A673 (cell line): ENCODE measurements around the gene GDF10. TPM values are rescaled to one million over a fixed set of nuclear protein-coding genes. Genes with fewer than 3 reads are reported as not detected.

Experiments used
- BruUV-seq: library from RNA; stranded (reverse); fragments of 400-500 nt; replicated peaks from 2 replicates; lab custom pipeline; 2021; lab: Mats Ljungman, UMichigan
- CTCF ChIA-PET: fragments of 300-600 bp; sonication (Branson Sonifier 250); formaldehyde crosslinking; loops from one replicate; lab custom pipeline; 2022; ENCODE audit warnings: antibody characterized with exemption; lab: Charles Lee
- POLR2A ChIA-PET: fragments of 300-600 bp; sonication (Branson Sonifier 250); formaldehyde crosslinking; loops from one replicate; lab custom pipeline; 2022; ENCODE audit warnings: antibody characterized with exemption; ENCODE audit not compliant: low non-redundant PET; lab: Charles Lee
- DNase-seq: peaks from one replicate; pipeline ENCODE4 v3.0.0-alpha.2; 2015; ENCODE audit warnings: low spot score
- H3K27ac ChIP-seq: fragments of 200-600 bp; sonication (generic); 2 replicates; pipeline ENCODE4 v1.5.1; 2016; ENCODE audit warnings: mixed run types, low read depth, mild to moderate bottlenecking, mixed read lengths, antibody characterized with exemption, low read length; ENCODE audit not compliant: poor library complexity, severe bottlenecking
- H3K27me3 ChIP-seq: fragments of 200-600 bp; sonication (generic); replicated peaks from 2 replicates; pipeline ENCODE4 v1.6.1; 2017; ENCODE audit warnings: mixed run types, low read depth, mild to moderate bottlenecking, mixed read lengths, antibody characterized with exemption, low read length; ENCODE audit not compliant: insufficient read depth, poor library complexity
- H3K36me3 ChIP-seq: fragments of 200-600 bp; sonication (generic); 2 replicates; pipeline ENCODE4 v1.6.1; 2016; ENCODE audit warnings: mixed run types, mild to moderate bottlenecking, mixed read lengths, antibody characterized with exemption, low read length; ENCODE audit not compliant: insufficient read depth, poor library complexity, severe bottlenecking
- H3K4me1 ChIP-seq: fragments of 200-600 bp; sonication (generic); 2 replicates; pipeline ENCODE4 v1.6.1; 2017; ENCODE audit warnings: mixed run types, mild to moderate bottlenecking, mixed read lengths, antibody characterized with exemption, low read length; ENCODE audit not compliant: insufficient read depth, poor library complexity, severe bottlenecking
- H3K4me3 ChIP-seq: fragments of 200-600 bp; sonication (generic); 2 replicates; pipeline ENCODE4 v1.5.1; 2016; ENCODE audit warnings: low read depth, mixed run types, mild to moderate bottlenecking, mixed read lengths, low read length; ENCODE audit not compliant: poor library complexity, severe bottlenecking
- H3K9me3 ChIP-seq: fragments of 200-600 bp; sonication (generic); 2 replicates; pipeline ENCODE4 v1.6.1; 2016; ENCODE audit warnings: mixed run types, low read depth, mild to moderate bottlenecking, mixed read lengths, antibody characterized with exemption, low read length; ENCODE audit not compliant: poor library complexity, severe bottlenecking
- EZH2 ChIP-seq: fragments of 200-600 bp; sonication (generic); IDR thresholded peaks from 2 replicates; pipeline ENCODE4 v1.6.1; 2017; ENCODE audit warnings: borderline replicate concordance, low read depth, mild to moderate bottlenecking, mixed read lengths, antibody characterized with exemption, low read length; ENCODE audit not compliant: poor library complexity, severe bottlenecking
- intact Hi-C: fragments of 100-400 bp; cut with micrococcal nuclease; formaldehyde crosslinking; loops from one replicate; pipeline ENCODE4 v1.10.0; 2022; ENCODE audit not compliant: unreplicated experiment
- total RNA-seq: library from RNA; stranded (reverse); gene quantifications from 2 replicates; pipeline ENCODE4 v1.2.3, GENCODE V29; 2021
- TF ChIP-seq, protein P1 (sequence below): fragments of 300-800, 200-600 bp; sonication (generic); conservative IDR thresholded peaks from 2 replicates; pipeline ENCODE4 v1.5.1; 2017; ENCODE audit warnings: low read depth, mild to moderate bottlenecking, antibody characterized with exemption, low read length, moderate library complexity, mixed read lengths

The GDF10 gene
- total RNA-seq, 1 experiment from 2014 or later = 0.45 TPM

DNA sequence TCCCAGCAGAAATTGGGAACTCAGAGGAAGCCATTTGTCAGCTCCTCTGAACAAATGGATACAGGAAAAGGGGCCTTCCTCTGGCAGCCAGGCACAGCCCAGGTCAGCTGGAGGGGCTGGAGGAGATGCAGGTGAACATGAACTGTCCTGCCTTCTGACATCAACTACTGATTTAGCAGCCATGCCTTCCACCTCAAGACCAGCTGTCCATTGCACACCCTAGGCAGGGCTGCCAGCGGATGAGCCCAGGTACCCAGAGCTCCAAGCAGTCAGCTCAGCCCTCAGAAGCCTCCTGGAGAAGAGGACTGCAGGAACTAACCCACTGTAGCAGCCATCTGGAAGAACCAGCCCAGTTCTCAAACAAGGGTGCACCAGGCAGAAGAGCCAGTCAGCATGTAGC lies 44.1 kb upstream of the GDF10 start:
- Histone ChIP-seq H3K4me3 (no peak overlapping the region), H3K27me3 (no peaks in the 10 kb centered on the region), H3K4me1 (no peaks in the 10 kb centered on the region), H3K36me3 (no peaks in the 10 kb centered on the region), H3K9me3 (no peaks in the 10 kb centered on the region), H3K27ac (no peak overlapping the region)
- ChIA-PET CTCF (no interaction called here), POLR2A (no interaction called here)
- intact Hi-C loops = no loop called here
- TF ChIP-seq, protein P1, sequence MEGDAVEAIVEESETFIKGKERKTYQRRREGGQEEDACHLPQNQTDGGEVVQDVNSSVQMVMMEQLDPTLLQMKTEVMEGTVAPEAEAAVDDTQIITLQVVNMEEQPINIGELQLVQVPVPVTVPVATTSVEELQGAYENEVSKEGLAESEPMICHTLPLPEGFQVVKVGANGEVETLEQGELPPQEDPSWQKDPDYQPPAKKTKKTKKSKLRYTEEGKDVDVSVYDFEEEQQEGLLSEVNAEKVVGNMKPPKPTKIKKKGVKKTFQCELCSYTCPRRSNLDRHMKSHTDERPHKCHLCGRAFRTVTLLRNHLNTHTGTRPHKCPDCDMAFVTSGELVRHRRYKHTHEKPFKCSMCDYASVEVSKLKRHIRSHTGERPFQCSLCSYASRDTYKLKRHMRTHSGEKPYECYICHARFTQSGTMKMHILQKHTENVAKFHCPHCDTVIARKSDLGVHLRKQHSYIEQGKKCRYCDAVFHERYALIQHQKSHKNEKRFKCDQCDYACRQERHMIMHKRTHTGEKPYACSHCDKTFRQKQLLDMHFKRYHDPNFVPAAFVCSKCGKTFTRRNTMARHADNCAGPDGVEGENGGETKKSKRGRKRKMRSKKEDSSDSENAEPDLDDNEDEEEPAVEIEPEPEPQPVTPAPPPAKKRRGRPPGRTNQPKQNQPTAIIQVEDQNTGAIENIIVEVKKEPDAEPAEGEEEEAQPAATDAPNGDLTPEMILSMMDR = no peak
- no peak for TF ChIP-seq EZH2
- DNase-seq = no peak
- BruUV-seq = no TSS peak

GRCh38 chr10:47256751-47257336 lies 43.2 kb upstream of the GDF10 start:
- intact Hi-C loops = no loop called here
- no peak for DNase-seq
- Histone ChIP-seq H3K36me3 (no peaks in the 10 kb centered on the region), H3K4me3 (no peak overlapping the region), H3K27me3 (no peaks in the 10 kb centered on the region), H3K4me1 (no peaks in the 10 kb centered on the region), H3K27ac (no peak overlapping the region), H3K9me3 (no peaks in the 10 kb centered on the region)
- TF ChIP-seq, protein P1 = no peak
- TF ChIP-seq EZH2 = no peak
- CTCF ChIA-PET = no interaction called here
- POLR2A ChIA-PET = no interaction called here
- no TSS peak for BruUV-seq

DNA sequence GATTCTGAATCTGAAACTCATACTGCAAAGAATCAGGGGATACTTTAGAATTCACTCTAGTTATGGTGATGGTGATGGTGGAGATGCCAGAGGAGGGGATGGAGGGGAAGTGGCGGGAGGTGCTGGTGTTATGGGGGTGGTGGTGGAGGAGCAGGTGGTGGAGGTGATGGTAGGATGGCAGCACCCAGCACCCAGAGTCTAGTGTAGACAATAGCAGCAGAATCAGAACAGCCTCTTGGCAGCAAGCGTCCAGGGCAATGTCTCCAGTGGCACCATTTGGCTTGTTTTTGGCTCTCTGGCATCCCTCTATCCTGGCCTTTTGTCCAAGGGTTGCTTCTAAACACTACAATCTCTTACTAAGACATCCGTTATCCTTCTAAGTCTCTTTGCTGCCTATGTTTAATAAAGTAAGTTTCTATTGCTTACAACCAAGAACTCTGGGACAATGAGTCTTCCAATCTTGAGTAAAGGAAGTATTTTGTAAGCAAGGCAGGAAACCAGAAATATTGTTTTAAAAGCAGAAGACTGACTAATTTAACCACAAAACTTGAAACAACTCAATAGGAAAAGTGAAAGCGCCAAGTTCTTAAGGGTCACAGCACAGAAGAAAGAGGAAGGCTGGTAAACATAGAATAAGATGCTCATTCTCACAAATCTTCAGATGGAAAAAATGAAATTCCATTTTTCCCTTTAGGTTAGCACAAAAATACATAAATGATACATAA lies 42.4 kb upstream of the GDF10 start:
- ChIA-PET POLR2A (no interaction called here), CTCF (no interaction called here)
- intact Hi-C loops = no loop called here
- BruUV-seq = no TSS peak
- H3K4me1 ChIP-seq = no peaks in the 10 kb centered on the region
- DNase-seq = no peak
- H3K27me3 ChIP-seq = no peaks in the 10 kb centered on the region
- H3K36me3 ChIP-seq = no peaks in the 10 kb centered on the region
- no peak overlapping the region for H3K4me3 ChIP-seq
- no peaks in the 10 kb centered on the region for H3K9me3 ChIP-seq
- H3K27ac ChIP-seq = no peak overlapping the region
- TF ChIP-seq, protein P1 = no peak
- TF ChIP-seq EZH2 = no peak
